GM06990 (cell line): ENCODE measurements around the gene EMC10.
A peak's percentile ranks its signal among the peaks of the same experiment; 100 is the strongest.

Source experiments
- DNase-seq: peaks from one replicate; pipeline ENCODE4 v3.0.0-alpha.2; 2011; ENCODE audit not compliant: insufficient read length; ENCODE audit errors: extremely low read depth
- H3K27me3 ChIP-seq: replicated peaks from 2 replicates; pipeline ENCODE4 v1.6.0; 2011; ENCODE audit warnings: low read length; ENCODE audit not compliant: control insufficient read depth, insufficient read depth
- H3K36me3 ChIP-seq: 2 replicates; pipeline ENCODE4 v1.5.1; 2011; ENCODE audit warnings: low read length; ENCODE audit not compliant: control insufficient read depth, insufficient read depth
- H3K4me3 ChIP-seq: replicated peaks from 2 replicates; pipeline ENCODE4 v1.5.1; 2011; ENCODE audit warnings: low read depth, mild to moderate bottlenecking, control low read depth, low read length
- TF ChIP-seq, protein P1 (sequence below): IDR thresholded peaks from 2 replicates; pipeline ENCODE4 v1.5.1; 2011; ENCODE audit warnings: low read length, control low read depth, mild to moderate bottlenecking, inconsistent platforms; ENCODE audit not compliant: insufficient read depth, poor library complexity, severe bottlenecking

EMC10 gene

DNA sequence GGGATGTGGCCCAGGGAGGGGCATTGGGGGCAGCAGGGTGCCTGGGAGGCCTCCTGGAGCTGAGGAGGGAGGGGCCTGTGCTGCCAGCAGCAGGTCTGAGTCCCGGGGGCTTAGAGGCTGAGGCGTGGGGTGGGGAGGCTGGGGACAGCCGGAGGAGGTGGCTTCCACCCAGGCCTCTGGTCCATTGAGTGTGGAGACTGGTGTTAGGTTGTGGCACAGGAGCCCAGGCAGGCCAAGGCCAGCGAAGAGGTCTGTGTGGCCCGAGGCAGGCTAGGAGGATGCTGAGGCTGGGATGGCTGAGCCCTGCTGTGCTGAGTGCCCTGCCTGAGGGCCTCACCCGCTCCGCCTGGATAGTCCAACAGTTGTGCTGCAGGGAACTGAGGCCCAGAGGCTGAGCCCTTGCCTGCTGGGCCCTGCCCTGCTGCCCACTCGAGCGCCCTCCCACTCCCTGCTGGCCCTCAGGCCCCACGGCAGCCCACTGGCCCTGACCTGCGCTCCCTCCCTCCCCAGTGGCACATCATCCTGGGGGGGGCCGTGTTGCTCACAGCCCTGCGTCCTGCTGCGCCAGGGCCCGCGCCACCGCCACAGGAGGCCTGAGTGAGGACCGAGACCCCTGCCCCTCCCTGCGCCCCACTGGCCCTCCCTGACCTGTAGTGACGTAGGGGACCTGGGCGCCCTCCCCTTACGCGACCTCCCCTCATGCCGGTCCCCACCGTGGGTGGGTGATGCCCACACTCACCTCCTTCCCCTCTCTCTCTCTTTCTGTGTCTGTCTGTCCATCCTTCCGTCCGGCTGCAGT is 5.2 kb downstream of the EMC10 start:
- TF ChIP-seq, protein P1, sequence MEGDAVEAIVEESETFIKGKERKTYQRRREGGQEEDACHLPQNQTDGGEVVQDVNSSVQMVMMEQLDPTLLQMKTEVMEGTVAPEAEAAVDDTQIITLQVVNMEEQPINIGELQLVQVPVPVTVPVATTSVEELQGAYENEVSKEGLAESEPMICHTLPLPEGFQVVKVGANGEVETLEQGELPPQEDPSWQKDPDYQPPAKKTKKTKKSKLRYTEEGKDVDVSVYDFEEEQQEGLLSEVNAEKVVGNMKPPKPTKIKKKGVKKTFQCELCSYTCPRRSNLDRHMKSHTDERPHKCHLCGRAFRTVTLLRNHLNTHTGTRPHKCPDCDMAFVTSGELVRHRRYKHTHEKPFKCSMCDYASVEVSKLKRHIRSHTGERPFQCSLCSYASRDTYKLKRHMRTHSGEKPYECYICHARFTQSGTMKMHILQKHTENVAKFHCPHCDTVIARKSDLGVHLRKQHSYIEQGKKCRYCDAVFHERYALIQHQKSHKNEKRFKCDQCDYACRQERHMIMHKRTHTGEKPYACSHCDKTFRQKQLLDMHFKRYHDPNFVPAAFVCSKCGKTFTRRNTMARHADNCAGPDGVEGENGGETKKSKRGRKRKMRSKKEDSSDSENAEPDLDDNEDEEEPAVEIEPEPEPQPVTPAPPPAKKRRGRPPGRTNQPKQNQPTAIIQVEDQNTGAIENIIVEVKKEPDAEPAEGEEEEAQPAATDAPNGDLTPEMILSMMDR = no peak
- no peak for DNase-seq
- Histone ChIP-seq H3K4me3 (no peak overlapping the region), H3K36me3 (peaks cover 41% of the 10 kb centered on the region), H3K27me3 (no peaks in the 10 kb centered on the region)

DNA sequence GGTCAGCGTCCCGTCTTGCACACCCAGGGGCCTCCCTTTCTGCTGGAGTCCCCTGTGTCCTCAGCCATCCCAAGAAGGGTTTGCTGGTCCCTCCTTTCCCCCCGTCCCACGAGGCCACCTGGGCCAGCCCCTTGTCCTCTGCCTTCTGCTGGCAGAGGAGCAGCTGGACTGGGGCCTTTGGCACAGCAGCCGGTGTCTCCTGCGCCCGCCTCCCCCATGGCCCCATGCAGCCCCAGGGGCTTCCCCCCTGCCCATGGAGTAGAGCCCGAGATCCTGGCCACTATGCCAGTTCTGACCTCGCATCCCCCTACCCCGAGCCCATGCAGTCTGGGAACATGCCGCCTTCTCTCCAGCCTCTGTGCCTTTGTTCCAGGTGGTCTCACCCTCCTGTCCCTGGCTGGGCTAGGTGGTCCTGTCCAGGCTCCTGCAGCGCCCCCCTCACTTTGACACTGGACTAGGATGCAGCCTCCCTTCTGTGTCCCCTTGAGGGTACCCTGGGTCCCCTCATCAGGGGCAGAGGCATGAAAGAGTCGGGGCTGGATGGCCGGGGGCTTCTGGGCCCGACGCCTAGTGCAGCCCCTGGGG is 6.1 kb downstream of the EMC10 start:
- Histone ChIP-seq H3K4me3 (no peak overlapping the region), H3K36me3 (peaks cover 41% of the 10 kb centered on the region), H3K27me3 (no peaks in the 10 kb centered on the region)
- TF ChIP-seq, protein P1 = no peak
- no peak for DNase-seq

DNA sequence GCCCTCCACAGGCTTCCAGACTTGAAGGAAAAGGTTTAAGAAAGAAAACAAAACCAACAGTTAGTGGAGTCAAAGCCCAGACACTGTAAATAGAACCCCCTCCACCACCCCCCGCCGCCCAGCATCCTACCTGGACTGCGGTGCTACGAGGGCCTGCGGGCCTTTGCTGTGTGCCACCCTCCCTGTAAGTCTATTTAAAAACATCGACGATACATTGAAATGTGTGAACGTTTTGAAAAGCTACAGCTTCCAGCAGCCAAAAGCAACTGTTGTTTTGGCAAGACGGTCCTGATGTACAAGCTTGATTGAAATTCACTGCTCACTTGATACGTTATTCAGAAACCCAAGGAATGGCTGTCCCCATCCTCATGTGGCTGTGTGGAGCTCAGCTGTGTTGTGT is 6.6 kb downstream of the EMC10 start:
- TF ChIP-seq, protein P1 = no peak

GRCh38 chr19:50485284-50485955 is 9.1 kb downstream of the EMC10 start:
- H3K27me3 ChIP-seq = no peaks in the 10 kb centered on the region
- peaks cover 23% of the 10 kb centered on the region for H3K36me3 ChIP-seq
- TF ChIP-seq, protein P1 = no peak
- DNase-seq = no peak
- no peak overlapping the region for H3K4me3 ChIP-seq

More for the DNA sequence above, 6.6 kb downstream of the EMC10 start:
- H3K27me3 ChIP-seq = no peaks in the 10 kb centered on the region
- no peak overlapping the region for H3K4me3 ChIP-seq
- H3K36me3 ChIP-seq = peaks cover 38% of the 10 kb centered on the region
- no peak for DNase-seq

DNA sequence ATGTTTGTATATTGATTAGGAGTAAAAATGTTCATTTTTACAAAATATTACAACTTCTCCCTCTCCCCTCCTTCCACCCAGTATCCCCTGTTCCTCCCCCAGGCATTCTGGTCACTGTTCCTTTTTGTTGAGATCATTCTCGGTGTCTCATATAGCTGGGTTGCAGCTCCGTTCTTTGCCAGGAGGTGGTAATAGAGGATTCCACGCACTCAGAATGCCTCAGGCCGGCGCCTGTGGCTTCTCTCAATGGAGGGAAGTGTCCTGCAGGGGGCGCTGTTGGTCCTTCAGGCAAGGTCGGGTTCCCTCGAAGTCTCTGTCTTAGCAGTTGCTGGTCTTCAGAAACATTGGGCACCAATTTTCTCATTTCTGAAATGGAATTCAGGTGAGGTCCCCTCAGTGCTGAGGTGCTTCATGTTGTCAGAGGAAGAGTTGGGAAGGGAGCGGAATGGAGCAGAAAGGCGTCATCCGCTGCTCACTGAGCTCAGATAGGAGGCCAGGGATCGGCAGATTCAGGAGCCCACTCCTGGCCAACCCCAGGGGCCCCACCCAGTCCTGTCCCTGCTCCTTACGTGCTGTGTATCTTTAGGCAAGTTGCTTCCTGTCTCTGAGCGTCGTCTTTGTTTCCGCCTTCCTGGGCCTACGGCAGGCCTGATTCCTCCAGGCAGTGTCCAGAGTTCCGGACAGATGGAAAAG is 10.7 kb downstream of the EMC10 start:
- no peak overlapping the region for H3K4me3 ChIP-seq
- TF ChIP-seq, protein P1 = peak; percentile 61
- no peaks in the 10 kb centered on the region for H3K27me3 ChIP-seq
- no peak for DNase-seq
- H3K36me3 ChIP-seq = peaks cover 10% of the 10 kb centered on the region
